ENCODE results near the gene DCLK2.

Gene DCLK2

GRCh38 chr4:150237110-150237872 is 159.0 kb downstream of the DCLK2 start:
- Mint-ChIP-seq H3K36me3 (no peaks in the 10 kb centered on the region), H3K4me3 (no peak overlapping the region), H3K9me3 (no peaks in the 10 kb centered on the region), H3K4me1 (no peaks in the 10 kb centered on the region), H3K27ac (no peak overlapping the region)
- no peak for DNase-seq (ENCODE audit: low spot score in 2 of 2)
- ATAC-seq: no peak

- H3K4me3 Mint-ChIP-seq: no peak overlapping the region
- H3K36me3 Mint-ChIP-seq: no peaks in the 10 kb centered on the region
- H3K4me1 Mint-ChIP-seq: peaks cover 6% of the 10 kb centered on the region
- no peak for DNase-seq (ENCODE audit: low spot score in 2 of 2)
- H3K9me3 Mint-ChIP-seq: no peaks in the 10 kb centered on the region
- ATAC-seq: no peak
- H3K27ac Mint-ChIP-seq: no peak overlapping the region
These were observed 160.3 kb downstream of the DCLK2 start for GRCh38 chr4:150238591-150238990.

- no peaks in the 10 kb centered on the region for H3K36me3 Mint-ChIP-seq
- H3K9me3 Mint-ChIP-seq: no peaks in the 10 kb centered on the region
- DNase-seq (ENCODE audit: low spot score in 2 of 2) (no peak), ATAC-seq (no peak)
- no peak overlapping the region for H3K4me3 Mint-ChIP-seq
- peaks cover 6% of the 10 kb centered on the region for H3K4me1 Mint-ChIP-seq
- H3K27ac Mint-ChIP-seq: no peak overlapping the region
These were observed 161.8 kb downstream of the DCLK2 start for GRCh38 chr4:150240011-150240410.

GRCh38 chr4:150242820-150243458 is 164.7 kb downstream of the DCLK2 start:
- ATAC-seq (no peak), DNase-seq (ENCODE audit: low spot score in 2 of 2) (no peak)
- H3K4me1 Mint-ChIP-seq: peaks cover 6% of the 10 kb centered on the region
- no peak overlapping the region for H3K4me3 Mint-ChIP-seq
- H3K36me3 Mint-ChIP-seq: no peaks in the 10 kb centered on the region
- no peak overlapping the region for H3K27ac Mint-ChIP-seq
- H3K9me3 Mint-ChIP-seq: no peaks in the 10 kb centered on the region

GRCh38 chr4:150243932-150244331 is 165.7 kb downstream of the DCLK2 start:
- no peaks in the 10 kb centered on the region for H3K36me3 Mint-ChIP-seq

GRCh38 chr4:150244600-150244999 is 166.4 kb downstream of the DCLK2 start:
- H3K9me3 Mint-ChIP-seq: no peaks in the 10 kb centered on the region
- no peak overlapping the region for H3K4me3 Mint-ChIP-seq
- H3K27ac Mint-ChIP-seq: no peak overlapping the region
- no peaks in the 10 kb centered on the region for H3K36me3 Mint-ChIP-seq
- H3K4me1 Mint-ChIP-seq: peaks cover 6% of the 10 kb centered on the region
- DNase-seq (ENCODE audit: low spot score in 2 of 2) (no peak), ATAC-seq (no peak)

More at GRCh38 chr4:150243932-150244331, 165.7 kb downstream of the DCLK2 start:
- ATAC-seq (no peak), DNase-seq (ENCODE audit: low spot score in 2 of 2) (no peak)
- Mint-ChIP-seq H3K9me3 (no peaks in the 10 kb centered on the region), H3K27ac (no peak overlapping the region), H3K4me1 (peaks cover 6% of the 10 kb centered on the region), H3K4me3 (no peak overlapping the region)

GRCh38 chr4:150247184-150247583 is 168.9 kb downstream of the DCLK2 start:
- Mint-ChIP-seq H3K27ac (no peak overlapping the region), H3K9me3 (no peaks in the 10 kb centered on the region), H3K4me1 (peaks cover 6% of the 10 kb centered on the region)

GRCh38 chr4:150248181-150248580 is 169.9 kb downstream of the DCLK2 start:
- H3K36me3 Mint-ChIP-seq: peaks cover 5% of the 10 kb centered on the region
- H3K4me1 Mint-ChIP-seq: no peaks in the 10 kb centered on the region
- DNase-seq (ENCODE audit: low spot score in 2 of 2): no peak
- H3K9me3 Mint-ChIP-seq: no peaks in the 10 kb centered on the region
- no peak for ATAC-seq
- no peak overlapping the region for H3K27ac Mint-ChIP-seq
- no peak overlapping the region for H3K4me3 Mint-ChIP-seq

More at GRCh38 chr4:150247184-150247583, 168.9 kb downstream of the DCLK2 start:
- no peak for ATAC-seq
- Mint-ChIP-seq H3K36me3 (peaks cover 5% of the 10 kb centered on the region), H3K4me3 (no peak overlapping the region)
- DNase-seq (ENCODE audit: low spot score in 2 of 2): no peak

GRCh38 chr4:150250293-150250997 is 172.2 kb downstream of the DCLK2 start:
- no peak for ATAC-seq
- DNase-seq (ENCODE audit: low spot score in 2 of 2): no peak
- Mint-ChIP-seq H3K4me1 (no peaks in the 10 kb centered on the region), H3K36me3 (peaks cover 5% of the 10 kb centered on the region), H3K27ac (no peak overlapping the region), H3K4me3 (no peak overlapping the region), H3K9me3 (no peaks in the 10 kb centered on the region)

GRCh38 chr4:150250998-150251651 is 172.9 kb downstream of the DCLK2 start:
- no peak for DNase-seq (ENCODE audit: low spot score in 2 of 2)
- no peak overlapping the region for H3K4me3 Mint-ChIP-seq
- H3K36me3 Mint-ChIP-seq: peaks cover 5% of the 10 kb centered on the region
- no peaks in the 10 kb centered on the region for H3K4me1 Mint-ChIP-seq
- no peak overlapping the region for H3K27ac Mint-ChIP-seq
- no peaks in the 10 kb centered on the region for H3K9me3 Mint-ChIP-seq
- ATAC-seq: no peak

- ATAC-seq (no peak), DNase-seq (ENCODE audit: low spot score in 2 of 2) (no peak)
- no peaks in the 10 kb centered on the region for H3K4me1 Mint-ChIP-seq
- H3K9me3 Mint-ChIP-seq: no peaks in the 10 kb centered on the region
- H3K4me3 Mint-ChIP-seq: no peak overlapping the region
- no peak overlapping the region for H3K27ac Mint-ChIP-seq
- H3K36me3 Mint-ChIP-seq: peaks cover 5% of the 10 kb centered on the region
These were observed 173.5 kb downstream of the DCLK2 start for GRCh38 chr4:150251752-150252190.

GRCh38 chr4:150252306-150252705 is 174.1 kb downstream of the DCLK2 start:
- ATAC-seq (no peak), DNase-seq (ENCODE audit: low spot score in 2 of 2) (no peak)
- H3K4me3 Mint-ChIP-seq: no peak overlapping the region
- H3K36me3 Mint-ChIP-seq: peaks cover 5% of the 10 kb centered on the region
- H3K27ac Mint-ChIP-seq: no peak overlapping the region
- H3K4me1 Mint-ChIP-seq: no peaks in the 10 kb centered on the region
- no peaks in the 10 kb centered on the region for H3K9me3 Mint-ChIP-seq

- no peak for ATAC-seq
- no peak overlapping the region for H3K27ac Mint-ChIP-seq
- H3K4me3 Mint-ChIP-seq: no peak overlapping the region
- H3K36me3 Mint-ChIP-seq: peaks cover 5% of the 10 kb centered on the region
- DNase-seq (ENCODE audit: low spot score in 2 of 2): no peak
- no peaks in the 10 kb centered on the region for H3K4me1 Mint-ChIP-seq
- H3K9me3 Mint-ChIP-seq: no peaks in the 10 kb centered on the region
These were observed 174.5 kb downstream of the DCLK2 start for GRCh38 chr4:150252741-150253140.

GRCh38 chr4:150253416-150253815 is 175.2 kb downstream of the DCLK2 start:
- ATAC-seq (no peak), DNase-seq (ENCODE audit: low spot score in 2 of 2) (no peak)
- Mint-ChIP-seq H3K4me1 (no peaks in the 10 kb centered on the region), H3K4me3 (no peak overlapping the region), H3K9me3 (no peaks in the 10 kb centered on the region), H3K27ac (no peak overlapping the region), H3K36me3 (peaks cover 5% of the 10 kb centered on the region)

GRCh38 chr4:150253965-150254630 is 175.9 kb downstream of the DCLK2 start:
- H3K4me1 Mint-ChIP-seq: no peaks in the 10 kb centered on the region
- no peak for ATAC-seq

More at GRCh38 chr4:150253965-150254630, 175.9 kb downstream of the DCLK2 start:
- DNase-seq (ENCODE audit: low spot score in 2 of 2): no peak
- H3K9me3 Mint-ChIP-seq: no peaks in the 10 kb centered on the region
- no peak overlapping the region for H3K4me3 Mint-ChIP-seq
- H3K36me3 Mint-ChIP-seq: peaks cover 5% of the 10 kb centered on the region
- no peak overlapping the region for H3K27ac Mint-ChIP-seq
